SU-DHL-6 (cell line): Measurements from ENCODE around the gene SKIDA1.
"Not testable (repeated sequence)": the region's sequence is repeated elsewhere in the genome, so short reads cannot be mapped to it uniquely, and the experiment has no call there.

Experiments
- H2AFZ ChIP-seq: fragments of 200-600 bp; sonication (generic); 2 replicates; pipeline ENCODE4 v1.6.1; 2014; ENCODE audit warnings: low read depth, mild to moderate bottlenecking, moderate library complexity, mixed read lengths, antibody characterized with exemption, low read length; ENCODE audit not compliant: severe bottlenecking
- H3F3A ChIP-seq: fragments of 200-600 bp; shearing (Covaris generic); 2 replicates; pipeline ENCODE4 v1.6.0; 2016; ENCODE audit warnings: antibody characterized with exemption, mild to moderate bottlenecking; ENCODE audit not compliant: insufficient read depth
- H3K27ac ChIP-seq: fragments of 200-600 bp; sonication (generic); 2 replicates; pipeline ENCODE4 v1.5.1; 2016; ENCODE audit warnings: low read depth, mild to moderate bottlenecking, low read length, moderate library complexity, mixed read lengths
- H3K27me3 ChIP-seq: fragments of 200-600 bp; sonication (generic), shearing (Covaris generic); 2 replicates; pipeline ENCODE4 v1.6.0; 2014; ENCODE audit warnings: mild to moderate bottlenecking, low read length
- H3K36me3 ChIP-seq: fragments of 200-600 bp; sonication (generic); 2 replicates; pipeline ENCODE4 v1.6.1; 2014; ENCODE audit warnings: mild to moderate bottlenecking, low read length, mixed read lengths
- H3K4me2 ChIP-seq: fragments of 300-600, 200-600 bp; shearing (Covaris generic), sonication (generic); 2 replicates; pipeline ENCODE4 v1.6.0; 2014; ENCODE audit warnings: low read length, low read depth, mild to moderate bottlenecking; ENCODE audit not compliant: poor library complexity, severe bottlenecking
- H3K4me3 ChIP-seq: fragments of 200-600 bp; sonication (generic); 2 replicates; pipeline ENCODE4 v1.5.1; 2014; ENCODE audit warnings: antibody characterized with exemption, low read length, mild to moderate bottlenecking, mixed read lengths; ENCODE audit not compliant: insufficient read depth, poor library complexity, severe bottlenecking
- H3K79me2 ChIP-seq: fragments of 200-600 bp; sonication (generic); 2 replicates; pipeline ENCODE4 v1.6.1; 2014; ENCODE audit warnings: mild to moderate bottlenecking, low read length, moderate library complexity; ENCODE audit not compliant: insufficient read depth
- H3K9ac ChIP-seq: fragments of 200-600 bp; sonication (generic); 2 replicates; pipeline ENCODE4 v1.7.0; 2014; ENCODE audit warnings: mild to moderate bottlenecking, low read length
- H3K9me2 ChIP-seq: fragments of 200-600 bp; sonication (generic); replicated peaks from 2 replicates; pipeline ENCODE4 v1.6.1; 2014; ENCODE audit warnings: low read length; ENCODE audit not compliant: insufficient read depth
- H3K9me3 ChIP-seq: fragments of 200-600 bp; sonication (generic); 2 replicates; pipeline ENCODE4 v1.6.1; 2014; ENCODE audit warnings: low read length, mixed read lengths; ENCODE audit not compliant: insufficient read depth
- H4K20me1 ChIP-seq: fragments of 200-600 bp; sonication (generic); 2 replicates; pipeline ENCODE4 v1.6.1; 2014; ENCODE audit warnings: low read depth, mild to moderate bottlenecking, antibody characterized with exemption, low read length, moderate library complexity, mixed read lengths
- EZH2phosphoT487 ChIP-seq: fragments of 200-600 bp; sonication (generic), shearing (Covaris generic); conservative IDR thresholded peaks from 2 replicates; pipeline ENCODE4 v1.6.1; 2018; ENCODE audit warnings: mild to moderate bottlenecking, antibody characterized with exemption, low read length, moderate library complexity, mixed read lengths
- TF ChIP-seq, protein P1 (sequence below): fragments of 200-600 bp; sonication (generic); IDR thresholded peaks from one replicate; pipeline ENCODE4 v1.5.1; 2017; ENCODE audit warnings: antibody characterized with exemption, mild to moderate bottlenecking, low read length, moderate library complexity; ENCODE audit not compliant: insufficient read depth, poor library complexity, severe bottlenecking

Gene SKIDA1

DNA sequence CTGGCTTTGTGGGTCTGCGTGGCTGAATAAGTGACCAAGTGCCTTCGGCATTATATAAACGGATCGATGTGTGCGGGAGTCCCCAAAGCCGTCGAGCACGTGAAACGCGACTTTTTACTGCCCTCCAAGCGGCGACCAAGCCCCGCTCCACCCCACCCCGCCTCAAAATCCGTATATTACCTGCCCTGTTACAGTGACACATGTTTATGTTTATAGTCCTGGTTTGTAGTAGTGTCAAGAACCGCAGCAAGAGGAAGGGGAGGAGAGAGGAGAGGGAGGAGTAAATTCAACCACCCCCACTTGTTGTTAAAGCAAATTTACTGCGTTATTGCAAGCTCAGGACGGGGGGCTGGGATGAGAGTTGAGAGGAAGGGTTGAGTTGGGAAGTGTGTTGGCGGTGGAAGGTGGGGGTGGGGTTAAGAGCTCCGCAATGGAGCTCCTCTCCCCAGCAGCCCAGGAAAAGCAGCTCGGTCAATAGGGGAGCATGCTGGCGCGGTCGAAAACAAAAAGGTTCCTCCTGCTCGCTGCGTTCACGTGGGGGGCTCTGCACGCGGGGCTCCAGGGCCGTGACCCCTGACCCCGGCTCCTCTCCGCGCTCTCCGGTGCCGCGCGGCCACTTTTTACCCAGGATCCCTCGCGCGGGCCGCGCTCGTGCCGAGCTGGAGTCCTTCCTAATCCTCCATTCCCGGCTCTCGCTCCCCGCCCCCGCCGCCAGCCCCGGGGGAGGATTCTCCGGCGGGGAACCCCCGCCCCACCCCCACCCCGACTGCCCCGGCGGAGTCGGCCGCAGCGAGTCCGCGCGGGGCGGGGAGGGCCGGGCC is at the start of gene SKIDA1:
Gene SKIDA1, minus strand, starts transcription at position 316 of the 821 bp plus-strand sequence. CDS start 7,860 bp downstream, outside the sequence.
- H3K27ac ChIP-seq: no peak within 1 kb of the TSS
- no peaks in the 10 kb centered on the region for H3K9me2 ChIP-seq
- H3K4me3 ChIP-seq: peak within 1 kb of the TSS; percentile 52
- peak within 1 kb of the TSS; percentile 96 for H3K4me2 ChIP-seq
- no peak for TF ChIP-seq EZH2phosphoT487
- TF ChIP-seq, protein P1, sequence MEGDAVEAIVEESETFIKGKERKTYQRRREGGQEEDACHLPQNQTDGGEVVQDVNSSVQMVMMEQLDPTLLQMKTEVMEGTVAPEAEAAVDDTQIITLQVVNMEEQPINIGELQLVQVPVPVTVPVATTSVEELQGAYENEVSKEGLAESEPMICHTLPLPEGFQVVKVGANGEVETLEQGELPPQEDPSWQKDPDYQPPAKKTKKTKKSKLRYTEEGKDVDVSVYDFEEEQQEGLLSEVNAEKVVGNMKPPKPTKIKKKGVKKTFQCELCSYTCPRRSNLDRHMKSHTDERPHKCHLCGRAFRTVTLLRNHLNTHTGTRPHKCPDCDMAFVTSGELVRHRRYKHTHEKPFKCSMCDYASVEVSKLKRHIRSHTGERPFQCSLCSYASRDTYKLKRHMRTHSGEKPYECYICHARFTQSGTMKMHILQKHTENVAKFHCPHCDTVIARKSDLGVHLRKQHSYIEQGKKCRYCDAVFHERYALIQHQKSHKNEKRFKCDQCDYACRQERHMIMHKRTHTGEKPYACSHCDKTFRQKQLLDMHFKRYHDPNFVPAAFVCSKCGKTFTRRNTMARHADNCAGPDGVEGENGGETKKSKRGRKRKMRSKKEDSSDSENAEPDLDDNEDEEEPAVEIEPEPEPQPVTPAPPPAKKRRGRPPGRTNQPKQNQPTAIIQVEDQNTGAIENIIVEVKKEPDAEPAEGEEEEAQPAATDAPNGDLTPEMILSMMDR: no peak
- H3F3A ChIP-seq: peaks cover 50% of the 10 kb centered on the region
- peak within 1 kb of the TSS; percentile 99 for H2AFZ ChIP-seq
- H4K20me1 ChIP-seq: no peaks in the 10 kb centered on the region
- no peaks in the 10 kb centered on the region for H3K27me3 ChIP-seq
- peak within 1 kb of the TSS; percentile 51 for H3K9ac ChIP-seq
- no peaks in the 10 kb centered on the region for H3K9me3 ChIP-seq
- H3K36me3 ChIP-seq: no peaks in the 10 kb centered on the region
- no peaks in the 10 kb centered on the region for H3K79me2 ChIP-seq

DNA sequence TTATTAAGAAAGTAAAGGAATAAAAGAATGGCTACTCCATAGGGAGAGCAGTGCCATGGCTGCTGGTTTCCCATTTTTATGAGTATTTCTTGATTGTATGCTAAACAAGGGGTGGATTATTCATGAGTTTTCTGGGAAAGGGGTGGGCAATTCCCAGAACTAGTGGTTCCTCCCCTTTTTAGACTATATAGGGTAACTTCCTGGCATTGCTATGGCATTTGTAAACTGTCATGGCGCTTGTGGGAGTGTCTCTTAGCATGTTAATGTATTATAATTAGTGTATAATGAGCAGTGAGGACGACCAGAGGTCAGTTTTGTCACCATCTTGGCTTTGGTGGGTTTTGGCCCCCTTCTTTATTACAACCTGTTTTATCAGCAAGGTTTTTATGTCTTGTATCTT is 49.0 kb upstream of the SKIDA1 start:
- not testable (repeated sequence) for H3K9me3 ChIP-seq, H3K27me3 ChIP-seq, H3K36me3 ChIP-seq, H4K20me1 ChIP-seq, H3K9me2 ChIP-seq, H2AFZ ChIP-seq, H3K4me3 ChIP-seq, H3F3A ChIP-seq, H3K4me2 ChIP-seq, H3K9ac ChIP-seq, H3K27ac ChIP-seq
- peaks cover 88% of the 10 kb centered on the region for H3K79me2 ChIP-seq

DNA sequence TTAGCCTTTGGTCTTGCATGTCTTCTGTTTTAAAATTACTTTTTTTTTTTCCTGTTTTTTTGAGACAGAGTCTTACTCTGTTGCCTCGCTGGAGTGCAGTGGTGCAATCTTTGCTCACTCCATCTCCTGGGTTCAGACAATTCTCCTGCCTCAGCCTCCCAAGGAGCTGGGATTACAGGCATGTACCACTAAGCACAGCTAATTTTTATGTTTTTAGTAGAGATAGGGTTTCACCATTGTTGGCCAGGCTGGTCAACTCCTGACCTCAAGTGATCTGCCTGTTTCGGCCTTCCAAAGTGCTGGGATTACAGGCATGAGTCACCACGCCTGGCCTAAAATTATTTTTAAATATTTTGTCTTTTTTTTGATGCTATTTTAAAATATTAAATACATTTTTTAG is 47.1 kb upstream of the SKIDA1 start:
- Histone ChIP-seq H3K4me2 (no peak overlapping the region), H4K20me1 (no peaks in the 10 kb centered on the region; the same call in 1 of the 2 replicates), H2AFZ (no peak overlapping the region), H3K9ac (no peak overlapping the region), H3K27me3 (no peaks in the 10 kb centered on the region), H3K4me3 (no peak overlapping the region), H3K9me3 (no peaks in the 10 kb centered on the region), H3K79me2 (peaks cover 87% of the 10 kb centered on the region), H3K36me3 (peaks cover 8% of the 10 kb centered on the region), H3K9me2 (no peaks in the 10 kb centered on the region), H3F3A (peaks cover 8% of the 10 kb centered on the region; the same call in 1 of the 2 replicates), H3K27ac (no peak overlapping the region)
- TF ChIP-seq, protein P1: no peak
- TF ChIP-seq EZH2phosphoT487: no peak
